Endodermal cell (in vitro differentiated cells): Measurements from ENCODE around the gene CCL21. TPM values are rescaled to one million over a fixed set of nuclear protein-coding genes. Genes with fewer than 3 reads are reported as not detected.

Experiments
- DNase-seq: peaks from one replicate; pipeline ENCODE4 v3.0.0-alpha.2; 2017
- H3K27ac ChIP-seq: 2 replicates; pipeline ENCODE4 v1.5.1; 2013; ENCODE audit warnings: mild to moderate bottlenecking, low read depth, low read length, moderate library complexity
- H3K27me3 ChIP-seq: 2 replicates; pipeline ENCODE4 v1.6.1; 2013; ENCODE audit warnings: mild to moderate bottlenecking, low read length, moderate library complexity; ENCODE audit not compliant: insufficient read depth, control insufficient read depth, poor library complexity, severe bottlenecking
- H3K36me3 ChIP-seq: 2 replicates; pipeline ENCODE4 v1.7.0; 2013; ENCODE audit warnings: mild to moderate bottlenecking, low read length, moderate library complexity; ENCODE audit not compliant: control insufficient read depth, insufficient read depth
- H3K4me1 ChIP-seq: one replicate; pipeline ENCODE4 v1.7.0; 2013; ENCODE audit warnings: low read length; ENCODE audit not compliant: control insufficient read depth, insufficient read depth
- H3K4me3 ChIP-seq: 2 replicates; pipeline ENCODE4 v1.5.1; 2013; ENCODE audit warnings: mild to moderate bottlenecking, low read length, moderate library complexity
- H3K9ac ChIP-seq: 2 replicates; pipeline ENCODE4 v1.6.1; 2013; ENCODE audit warnings: mild to moderate bottlenecking, low read length, moderate library complexity; ENCODE audit not compliant: poor library complexity, severe bottlenecking; ENCODE audit errors: extremely low read depth
- H3K9me3 ChIP-seq: 2 replicates; pipeline ENCODE4 v1.6.1; 2013; ENCODE audit warnings: mild to moderate bottlenecking, low read length, moderate library complexity; ENCODE audit not compliant: control insufficient read depth
- H3K27ac Mint-ChIP-seq: 2 replicates; pipeline ENCODE4 v1.8.0; 2020; ENCODE audit warnings: mixed read lengths
- H3K27me3 Mint-ChIP-seq: 2 replicates; pipeline ENCODE4 v1.8.0; 2021; ENCODE audit warnings: mild to moderate bottlenecking, mixed read lengths; ENCODE audit not compliant: insufficient read depth
- H3K36me3 Mint-ChIP-seq: 2 replicates; pipeline ENCODE4 v1.8.0; 2020; ENCODE audit warnings: low read depth, mixed read lengths
- H3K4me1 Mint-ChIP-seq: 2 replicates; pipeline ENCODE4 v1.8.0; 2020; ENCODE audit warnings: mixed read lengths
- H3K4me3 Mint-ChIP-seq: 2 replicates; pipeline ENCODE4 v1.8.0; 2020; ENCODE audit warnings: mild to moderate bottlenecking, moderate library complexity, mixed read lengths
- H3K9me3 Mint-ChIP-seq: 2 replicates; pipeline ENCODE4 v1.8.0; 2020; ENCODE audit warnings: mild to moderate bottlenecking, mixed read lengths
- CTCF ChIP-seq: fragments of 200-600 bp; sonication (generic); conservative IDR thresholded peaks from 2 replicates; pipeline ENCODE4 v1.5.0; 2021; ENCODE audit warnings: antibody characterized with exemption, mild to moderate bottlenecking
- WGBS, 2 experiments: methylation state at CpG; one replicate each; pipeline versions ENCODE4 v1.1.5 to v1.1.7; 2013; ENCODE audit warnings: missing lambda C conversion rate in 2 of 2, mixed read lengths in 1 of 2; ENCODE audit not compliant: insufficient coverage in 1 of 2, insufficient read length in 1 of 2; 5-methylcytosine and 5-hydroxymethylcytosine counted together
- total RNA-seq, 2 donors: library from RNA; stranded (reverse); fragmentation: NEBNext Ultra II Directional in 1 of 2; extraction: Animal tissue kit (Norgen Biotek cat#: 25700) in 1 of 2; gene quantifications; 2 replicates in 1 of 2; 3 replicates in 1 of 2; pipeline ENCODE4 v1.2.1, GENCODE V29; 2021

The CCL21 gene
- total RNA-seq, 2 donors from 2014 or later: not detected

- Mint-ChIP-seq H3K27ac (peak overlapping the region; percentile 85), H3K36me3 (peaks cover 10% of the 10 kb centered on the region)
- H3K27ac ChIP-seq: no peak overlapping the region
Observed at GRCh38 chr9:34664281-34665066, 45.5 kb downstream of the CCL21 start.

GRCh38 chr9:34663303-34663605 is 46.7 kb downstream of the CCL21 start:
- H3K4me1 Mint-ChIP-seq: peaks cover 20% of the 10 kb centered on the region
- no peak overlapping the region for H3K27ac ChIP-seq

More at GRCh38 chr9:34664281-34665066, 45.5 kb downstream of the CCL21 start:
- peaks cover 4% of the 10 kb centered on the region for H3K9me3 Mint-ChIP-seq
- DNase-seq: peak; percentile 97
- peak; percentile 96 for TF ChIP-seq CTCF
- H3K27me3 Mint-ChIP-seq: peaks cover 6% of the 10 kb centered on the region
- Histone ChIP-seq H3K9me3 (peaks cover 5% of the 10 kb centered on the region), H3K36me3 (peaks cover 6% of the 10 kb centered on the region), H3K4me3 (peak overlapping the region; percentile 84), H3K27me3 (no peaks in the 10 kb centered on the region), H3K9ac (no peak overlapping the region), H3K4me1 (peaks cover 11% of the 10 kb centered on the region)
- H3K4me3 Mint-ChIP-seq: peak overlapping the region; percentile 86
- H3K4me1 Mint-ChIP-seq: peaks cover 30% of the 10 kb centered on the region
- 10 to 12% methylated on average over 8 to 18 of the region's 18 CpGs for WGBS, 2 experiments

DNA sequence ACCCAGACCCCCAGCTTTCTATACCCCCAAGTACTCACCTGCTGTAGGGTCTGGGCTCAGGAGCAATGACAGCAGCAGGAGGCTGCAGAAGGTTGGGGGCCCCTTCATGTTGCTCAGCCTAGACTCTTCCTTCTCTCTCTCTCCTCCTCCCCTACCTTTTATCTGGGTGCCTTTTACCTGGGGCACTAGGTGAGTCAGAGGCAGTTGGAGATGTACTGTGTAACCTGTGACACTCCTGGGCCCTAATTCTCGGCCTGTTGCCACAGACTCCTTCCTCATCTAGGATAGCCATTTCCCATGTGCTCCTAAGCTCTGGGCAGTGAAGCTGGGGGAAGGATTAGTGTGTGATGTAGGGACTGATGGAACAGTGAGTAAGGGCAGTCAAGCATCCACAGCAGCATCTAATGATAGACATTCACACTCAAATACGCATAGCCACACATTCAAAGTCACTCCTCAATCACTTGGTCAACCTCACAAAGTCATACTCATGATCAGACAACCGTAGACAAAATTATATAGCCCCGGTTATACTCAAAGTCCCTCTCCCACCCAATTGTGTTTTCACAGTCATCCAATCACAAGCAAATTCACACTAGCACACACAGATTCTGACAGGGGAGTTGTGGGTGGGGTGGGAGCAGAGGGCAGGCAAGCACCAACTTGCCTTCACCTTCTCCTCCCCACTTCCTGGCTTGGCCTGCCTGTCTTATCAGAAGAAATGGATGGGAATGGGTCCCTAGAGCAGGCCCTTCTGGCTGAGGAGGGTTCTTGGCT is 47.2 kb downstream of the CCL21 start, which contains the start of gene CCL27:
TSS of gene CCL27 (minus strand) at position 132 of the 777 bp plus-strand sequence. CDS start at position 108, 24 bp downstream.
- Histone ChIP-seq H3K4me1 (peaks cover 11% of the 10 kb centered on the region), H3K9ac (no peak within 1 kb of the TSS), H3K27ac (no peak within 1 kb of the TSS), H3K4me3 (no peak within 1 kb of the TSS), H3K9me3 (no peaks in the 10 kb centered on the region), H3K27me3 (no peaks in the 10 kb centered on the region), H3K36me3 (no peaks in the 10 kb centered on the region)
- TF ChIP-seq CTCF: no peak
- 95% methylated on average over 4 of the region's 4 CpGs; no CpG with 5 or more reads in 1 of the 2 experiments for WGBS, 2 experiments
- Mint-ChIP-seq H3K4me1 (peaks cover 15% of the 10 kb centered on the region), H3K9me3 (no peaks in the 10 kb centered on the region), H3K4me3 (no peak within 1 kb of the TSS), H3K27me3 (peaks cover 6% of the 10 kb centered on the region), H3K36me3 (no peaks in the 10 kb centered on the region), H3K27ac (no peak within 1 kb of the TSS)
- DNase-seq: no peak

More at GRCh38 chr9:34663303-34663605, 46.7 kb downstream of the CCL21 start:
- Histone ChIP-seq H3K9me3 (no peaks in the 10 kb centered on the region), H3K27me3 (no peaks in the 10 kb centered on the region), H3K4me3 (no peak overlapping the region), H3K36me3 (no peaks in the 10 kb centered on the region), H3K4me1 (peaks cover 11% of the 10 kb centered on the region), H3K9ac (no peak overlapping the region)
- Mint-ChIP-seq H3K4me3 (no peak overlapping the region), H3K36me3 (no peaks in the 10 kb centered on the region), H3K27ac (no peak overlapping the region), H3K9me3 (no peaks in the 10 kb centered on the region), H3K27me3 (peaks cover 6% of the 10 kb centered on the region)
- TF ChIP-seq CTCF: no peak
- no peak for DNase-seq
